MM.1S (cell line): ENCODE data around the gene CACNA1I.

Experiments used
- DNase-seq: peaks from one replicate; pipeline ENCODE4 v3.0.0-alpha.2; 2015
- H2AFZ ChIP-seq: fragments of 300-600 bp; sonication (generic); 2 replicates; pipeline ENCODE4 v1.6.0; 2016; ENCODE audit warnings: antibody characterized with exemption, low read length
- H3F3A ChIP-seq: fragments of 300-600 bp; sonication (generic); 2 replicates; pipeline ENCODE4 v1.6.1; 2016; ENCODE audit warnings: mild to moderate bottlenecking, antibody characterized with exemption, low read length, moderate library complexity, mixed read lengths; ENCODE audit not compliant: insufficient read depth
- H3K27ac ChIP-seq: fragments of 300-600 bp; sonication (generic); 2 replicates; pipeline ENCODE4 v1.5.1; 2016; ENCODE audit warnings: mild to moderate bottlenecking, low read length
- H3K27me3 ChIP-seq: fragments of 300-600 bp; sonication (generic); replicated peaks from 2 replicates; pipeline ENCODE4 v1.6.0; 2016; ENCODE audit warnings: low read length; ENCODE audit not compliant: insufficient read depth
- H3K36me3 ChIP-seq: fragments of 300-600 bp; sonication (generic); replicated peaks from 2 replicates; pipeline ENCODE4 v1.6.1; 2016; ENCODE audit warnings: mild to moderate bottlenecking, low read length, mixed read lengths; ENCODE audit not compliant: insufficient read depth
- H3K4me1 ChIP-seq: fragments of 300-600 bp; sonication (generic); 2 replicates; pipeline ENCODE4 v1.6.1; 2016; ENCODE audit warnings: low read length, mixed read lengths
- H3K4me2 ChIP-seq: fragments of 300-600 bp; sonication (generic); 2 replicates; pipeline ENCODE4 v1.6.0; 2016; ENCODE audit warnings: low read depth, low read length
- H3K4me3 ChIP-seq: fragments of 300-600 bp; sonication (generic); 2 replicates; pipeline ENCODE4 v1.5.1; 2016; ENCODE audit warnings: low read length, mixed read lengths
- H3K79me2 ChIP-seq: fragments of 300-600 bp; sonication (generic); 2 replicates; pipeline ENCODE4 v1.6.1; 2016; ENCODE audit warnings: mixed run types, low read length, mixed read lengths
- H3K9ac ChIP-seq: fragments of 300-600 bp; sonication (generic); 2 replicates; pipeline ENCODE4 v1.6.1; 2016; ENCODE audit warnings: low read length, mixed read lengths
- H3K9me2 ChIP-seq: fragments of 300-600 bp; sonication (generic); replicated peaks from 2 replicates; pipeline ENCODE4 v1.6.1; 2016; ENCODE audit warnings: mild to moderate bottlenecking, low read length, mixed read lengths; ENCODE audit not compliant: insufficient read depth
- H3K9me3 ChIP-seq: fragments of 300-600 bp; sonication (generic); replicated peaks from 2 replicates; pipeline ENCODE4 v1.6.1; 2016; ENCODE audit warnings: mild to moderate bottlenecking, low read length, mixed read lengths; ENCODE audit not compliant: insufficient read depth
- H4K20me1 ChIP-seq: fragments of 300-600 bp; sonication (generic); 2 replicates; pipeline ENCODE4 v1.6.1; 2016; ENCODE audit warnings: mild to moderate bottlenecking, low read length, moderate library complexity, mixed read lengths; ENCODE audit not compliant: insufficient read depth
- EZH2 ChIP-seq: fragments of 300-600 bp; sonication (generic); optimal IDR thresholded peaks from 2 replicates; pipeline ENCODE3; 2017; ENCODE audit warnings: low read depth, mild to moderate bottlenecking, antibody characterized with exemption, low read length, mixed read lengths
- EZH2phosphoT487 ChIP-seq: fragments of 300-600 bp; sonication (generic); IDR thresholded peaks from 2 replicates; pipeline ENCODE4 v1.6.1; 2018; ENCODE audit warnings: antibody characterized with exemption, low read length
- TF ChIP-seq, protein P1 (sequence below): fragments of 300-600 bp; sonication (generic); IDR thresholded peaks from 2 replicates; pipeline ENCODE4 v1.5.1; 2016; ENCODE audit warnings: antibody characterized with exemption, low read length, mixed read lengths

The CACNA1I gene

GRCh38 chr22:39716534-39716933 lies 146.0 kb downstream of the CACNA1I start:
- Histone ChIP-seq H3K9me2 (no peaks in the 10 kb centered on the region), H3K9me3 (no peaks in the 10 kb centered on the region), H3K36me3 (no peaks in the 10 kb centered on the region), H2AFZ (no peak overlapping the region), H3K27ac (no peak overlapping the region), H3K79me2 (no peaks in the 10 kb centered on the region), H4K20me1 (no peaks in the 10 kb centered on the region), H3K27me3 (no peaks in the 10 kb centered on the region), H3K4me3 (no peak overlapping the region), H3K4me2 (no peak overlapping the region), H3K9ac (no peak overlapping the region), H3F3A (no peaks in the 10 kb centered on the region), H3K4me1 (peaks cover 6% of the 10 kb centered on the region; the same call in 1 of the 2 replicates)
- DNase-seq, result no peak
- TF ChIP-seq, protein P1, sequence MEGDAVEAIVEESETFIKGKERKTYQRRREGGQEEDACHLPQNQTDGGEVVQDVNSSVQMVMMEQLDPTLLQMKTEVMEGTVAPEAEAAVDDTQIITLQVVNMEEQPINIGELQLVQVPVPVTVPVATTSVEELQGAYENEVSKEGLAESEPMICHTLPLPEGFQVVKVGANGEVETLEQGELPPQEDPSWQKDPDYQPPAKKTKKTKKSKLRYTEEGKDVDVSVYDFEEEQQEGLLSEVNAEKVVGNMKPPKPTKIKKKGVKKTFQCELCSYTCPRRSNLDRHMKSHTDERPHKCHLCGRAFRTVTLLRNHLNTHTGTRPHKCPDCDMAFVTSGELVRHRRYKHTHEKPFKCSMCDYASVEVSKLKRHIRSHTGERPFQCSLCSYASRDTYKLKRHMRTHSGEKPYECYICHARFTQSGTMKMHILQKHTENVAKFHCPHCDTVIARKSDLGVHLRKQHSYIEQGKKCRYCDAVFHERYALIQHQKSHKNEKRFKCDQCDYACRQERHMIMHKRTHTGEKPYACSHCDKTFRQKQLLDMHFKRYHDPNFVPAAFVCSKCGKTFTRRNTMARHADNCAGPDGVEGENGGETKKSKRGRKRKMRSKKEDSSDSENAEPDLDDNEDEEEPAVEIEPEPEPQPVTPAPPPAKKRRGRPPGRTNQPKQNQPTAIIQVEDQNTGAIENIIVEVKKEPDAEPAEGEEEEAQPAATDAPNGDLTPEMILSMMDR, result no peak
- no peak for TF ChIP-seq EZH2phosphoT487
- no peak for TF ChIP-seq EZH2

- H3K4me2 ChIP-seq, result no peak overlapping the region
- H3K9ac ChIP-seq, result no peak overlapping the region
- no peaks in the 10 kb centered on the region for H3K79me2 ChIP-seq
- H3K9me2 ChIP-seq, result no peaks in the 10 kb centered on the region
- H3K4me1 ChIP-seq, result peaks cover 6% of the 10 kb centered on the region; the same call in 1 of the 2 replicates
- TF ChIP-seq, protein P1, result no peak
- TF ChIP-seq EZH2 (no peak), EZH2phosphoT487 (no peak)
- no peaks in the 10 kb centered on the region for H3K36me3 ChIP-seq
- no peaks in the 10 kb centered on the region for H3F3A ChIP-seq
- H3K27me3 ChIP-seq, result no peaks in the 10 kb centered on the region
- no peaks in the 10 kb centered on the region for H4K20me1 ChIP-seq
- H3K9me3 ChIP-seq, result no peaks in the 10 kb centered on the region
- no peak for DNase-seq
- H2AFZ ChIP-seq, result no peak overlapping the region
- no peak overlapping the region for H3K4me3 ChIP-seq
- H3K27ac ChIP-seq, result no peak overlapping the region
Observed at GRCh38 chr22:39717099-39717498, 146.5 kb downstream of the CACNA1I start.

DNA sequence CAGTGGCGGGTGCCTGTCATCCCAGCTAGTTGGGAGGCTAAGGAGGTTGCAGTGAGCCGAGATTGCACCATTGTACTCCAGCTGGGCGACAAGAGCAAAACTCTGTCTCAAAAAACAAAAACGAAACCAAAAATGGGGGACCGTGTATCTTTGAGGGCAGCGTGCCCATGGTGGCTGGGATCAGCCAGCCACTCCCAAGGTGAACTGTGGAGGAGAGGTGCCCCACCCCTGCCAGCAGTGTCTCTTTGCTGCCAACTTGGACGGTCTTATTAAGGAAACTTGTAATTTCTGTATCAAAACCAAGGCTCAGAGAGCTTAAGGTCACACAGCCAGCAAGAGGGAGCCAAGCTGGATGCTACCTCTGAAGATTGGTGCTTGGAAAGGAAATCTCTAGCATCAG lies 147.7 kb downstream of the CACNA1I start:
- H3F3A ChIP-seq, result no peaks in the 10 kb centered on the region
- peak overlapping the region; percentile 28; the same call in 1 of the 2 replicates for H3K4me3 ChIP-seq
- TF ChIP-seq EZH2phosphoT487 (no peak), EZH2 (no peak)
- TF ChIP-seq, protein P1, result no peak
- no peaks in the 10 kb centered on the region for H3K9me2 ChIP-seq
- H3K36me3 ChIP-seq, result no peaks in the 10 kb centered on the region
- no peaks in the 10 kb centered on the region for H3K79me2 ChIP-seq
- H3K9me3 ChIP-seq, result no peaks in the 10 kb centered on the region
- no peaks in the 10 kb centered on the region for H4K20me1 ChIP-seq
- peaks cover 5% of the 10 kb centered on the region; the same call in 1 of the 2 replicates for H3K4me1 ChIP-seq
- no peak overlapping the region for H3K27ac ChIP-seq
- peak overlapping the region; percentile 57 for H2AFZ ChIP-seq
- H3K27me3 ChIP-seq, result no peaks in the 10 kb centered on the region
- DNase-seq, result peak; percentile 38
- peak overlapping the region; percentile 53 for H3K4me2 ChIP-seq
- peak overlapping the region; percentile 5; the same call in 1 of the 2 replicates for H3K9ac ChIP-seq
